Stimulated activated CD4-positive, alpha-beta T cell treated with anti-CD3 and anti-CD28 coated beads, TNF-alpha, amount 100 ng/mL, for 4 hours (primary cell): ENCODE data around the gene PRRC2B.
A peak's percentile ranks its signal among the peaks of the same experiment; 100 is the strongest.
"Not testable (repeated sequence)": the region's sequence is repeated elsewhere in the genome, so short reads cannot be mapped to it uniquely, and the experiment has no call there.

Experiments
- DNase-seq, 3 experiments: peaks; one replicate each; pipeline ENCODE4 v3.0.0-alpha.2; 2020; ENCODE audit warnings: low read depth in 3 of 3

PRRC2B gene

DNA sequence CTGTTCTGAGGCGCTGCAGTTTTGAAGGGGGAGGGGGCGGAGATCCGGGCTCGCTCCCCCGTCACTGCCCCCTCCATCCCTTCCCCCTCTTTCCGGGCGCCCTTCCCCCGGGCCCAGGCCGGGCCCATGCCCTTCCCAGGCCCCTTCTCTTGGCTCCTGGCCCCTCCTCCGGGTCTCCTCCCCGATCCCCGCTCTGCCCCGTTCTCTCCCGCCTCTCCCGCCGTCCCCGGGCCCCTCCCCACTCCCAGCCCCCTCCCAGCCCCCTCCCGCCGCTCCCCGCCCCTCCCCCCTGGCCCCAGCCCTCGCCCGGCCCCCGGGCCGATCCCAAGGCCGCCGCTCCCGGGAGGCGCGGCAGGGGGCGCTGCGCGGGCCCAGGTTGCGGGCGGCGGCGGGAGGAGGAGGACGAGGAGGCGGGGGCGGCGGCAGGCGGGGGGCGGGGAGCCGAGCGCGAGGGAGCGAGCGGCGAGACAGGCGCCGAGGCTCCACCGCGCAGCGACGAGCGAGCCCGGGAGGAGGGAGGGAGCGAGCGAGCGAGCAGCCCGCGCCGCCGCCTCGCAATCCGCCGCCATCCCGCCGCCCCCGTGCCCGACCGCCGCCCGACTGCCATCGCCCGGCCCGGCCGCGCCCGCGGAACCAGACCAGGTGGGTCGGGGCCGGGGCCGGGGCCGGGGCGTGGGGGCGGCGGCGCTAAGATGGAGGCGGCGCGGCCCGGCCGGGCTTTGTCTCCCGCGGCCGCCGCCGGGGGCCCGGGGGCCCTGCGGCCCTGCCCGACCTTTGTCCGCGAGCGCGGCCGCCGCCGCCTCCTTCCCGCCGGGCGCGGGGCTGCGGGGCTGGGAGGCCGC lies at the start of gene PRRC2B:
TSS of gene PRRC2B (plus strand) at position 465 of the 842 bp plus-strand sequence. CDS start 36,059 bp downstream, outside the sequence.
- DNase-seq = peak; percentile 78 to 81 (median 80)

GRCh38 chr9:131344931-131345535 lies 48.9 kb upstream of the PRRC2B start:
- not testable (repeated sequence) for DNase-seq

GRCh38 chr9:131346559-131346958 lies 47.3 kb upstream of the PRRC2B start:
- DNase-seq = no peak

DNA sequence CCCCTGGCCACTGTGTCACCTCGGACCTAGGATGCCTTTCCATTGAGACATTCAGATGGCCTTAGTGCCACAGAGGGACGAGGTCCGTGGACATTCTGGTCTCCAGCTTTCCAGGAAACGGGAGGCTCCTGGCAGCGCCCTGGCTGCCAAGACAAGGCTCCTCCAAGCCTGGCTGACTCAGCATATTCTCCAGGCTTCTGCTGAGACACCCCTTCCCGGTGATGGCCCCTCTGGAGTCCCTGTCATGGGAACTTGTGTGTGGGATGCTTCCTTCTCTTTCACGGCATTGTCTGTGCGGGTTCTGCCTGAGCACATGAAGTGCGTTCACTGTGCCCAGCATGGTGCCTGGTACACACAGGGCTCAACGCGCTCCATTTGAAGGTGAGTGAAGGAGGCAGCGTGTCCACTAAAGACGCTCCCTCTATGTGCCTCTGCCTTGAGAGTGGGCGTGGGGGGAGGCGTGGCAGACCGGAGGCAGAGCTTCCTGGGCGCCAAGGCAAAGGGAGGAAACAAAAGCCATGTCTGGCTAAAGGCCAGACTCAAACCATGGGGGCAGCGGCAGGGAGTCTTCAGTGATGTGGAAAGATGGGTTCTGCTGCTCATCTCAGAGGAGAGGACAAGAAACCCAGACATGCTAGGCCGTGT lies 46.4 kb upstream of the PRRC2B start:
- DNase-seq = no peak

DNA sequence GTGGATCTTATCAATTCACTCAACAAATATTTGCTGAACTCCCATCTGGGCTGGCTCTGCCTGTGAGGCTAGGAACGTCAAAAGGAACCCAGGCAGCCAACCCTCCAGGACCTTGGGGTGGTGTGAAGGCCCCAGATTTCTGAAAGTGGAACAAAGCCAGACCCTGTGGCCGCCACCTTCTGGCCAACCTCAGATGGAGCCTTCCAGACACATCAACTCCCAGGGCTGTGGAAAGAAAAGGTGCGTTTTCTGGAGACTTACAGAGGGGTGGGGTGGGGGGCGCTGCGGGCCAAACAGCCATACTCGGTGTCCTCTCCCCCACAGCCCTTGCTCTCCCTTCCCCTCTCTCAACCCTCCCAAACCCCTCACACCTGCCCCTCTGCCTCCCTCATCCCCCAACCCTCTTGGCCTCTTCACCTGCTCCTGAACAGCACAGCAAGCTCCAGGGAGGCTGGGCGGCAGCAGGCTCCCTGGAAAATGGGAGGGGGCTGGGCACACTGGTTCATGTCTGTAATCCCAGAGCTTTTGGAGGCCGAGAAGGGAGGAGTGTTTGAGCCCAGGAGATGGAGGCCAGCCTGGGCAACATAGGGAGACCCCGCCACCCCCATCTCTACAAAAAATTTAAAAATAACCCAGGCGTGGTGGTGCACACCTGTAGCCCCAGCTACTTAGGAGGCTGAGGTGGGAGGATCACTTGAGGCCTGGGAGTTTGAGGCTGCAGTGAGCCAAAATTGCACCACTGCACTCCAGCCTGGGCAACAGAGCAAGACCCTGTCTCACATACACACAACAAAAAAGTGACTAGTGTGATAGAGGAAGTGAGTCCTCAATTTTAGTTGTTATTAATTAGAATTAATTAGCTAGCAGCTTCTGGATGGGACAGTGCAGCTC lies 45.0 kb upstream of the PRRC2B start:
- no peak for DNase-seq

DNA sequence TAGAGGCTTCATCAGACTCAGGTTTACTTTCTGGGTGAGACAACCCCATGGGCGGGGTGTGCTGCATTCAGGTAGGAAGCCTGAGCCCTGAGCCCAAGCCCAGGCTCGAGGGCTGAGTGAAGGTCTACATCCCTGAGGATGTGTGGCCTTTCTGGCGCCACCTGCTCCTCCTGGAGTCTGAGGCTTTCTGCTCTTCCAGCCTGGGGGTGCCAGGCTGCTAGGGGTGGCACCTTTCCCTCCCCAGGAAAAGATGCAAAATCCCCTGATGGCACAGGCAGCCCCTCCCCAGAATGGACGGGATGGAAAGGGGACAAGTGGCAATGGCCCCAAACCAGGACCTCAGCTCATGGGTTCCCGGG lies 44.4 kb upstream of the PRRC2B start:
- no peak for DNase-seq

DNA sequence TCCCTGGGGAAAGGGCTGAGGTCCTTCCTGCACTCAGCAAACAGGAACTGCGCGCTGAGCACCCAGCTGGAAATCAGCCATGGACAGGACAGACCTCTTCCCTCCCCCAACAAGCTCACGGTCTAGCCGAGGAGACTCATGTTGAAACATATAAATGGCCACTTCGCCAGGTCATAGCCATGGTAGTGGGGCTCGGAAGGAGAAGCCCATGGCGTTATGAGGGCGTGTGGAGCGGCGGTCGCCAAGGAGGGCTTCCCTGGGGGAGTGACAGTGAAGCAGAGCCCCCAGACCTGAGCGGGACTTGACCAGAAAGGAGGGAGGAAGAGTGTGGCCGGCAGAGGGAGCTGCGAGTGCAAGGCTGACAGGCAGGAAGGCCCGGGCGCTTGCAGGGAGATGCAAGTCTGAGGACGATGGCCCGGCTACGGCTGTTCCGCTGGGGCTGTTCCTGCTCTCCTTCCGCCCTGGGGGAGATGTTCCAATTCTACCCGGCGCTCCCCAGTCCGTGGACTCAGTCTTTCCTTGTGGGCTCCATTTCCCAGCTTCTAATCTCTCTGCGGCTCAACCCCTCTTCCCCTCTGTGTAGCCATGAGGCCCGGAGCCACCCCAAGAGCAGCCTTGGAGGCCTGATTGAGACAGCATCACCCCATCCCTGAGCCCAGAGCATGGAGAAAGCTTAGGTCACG lies 43.9 kb upstream of the PRRC2B start:
- DNase-seq = peak; percentile 74 to 77 (median 74)

GRCh38 chr9:131356479-131356878 lies 37.4 kb upstream of the PRRC2B start:
- DNase-seq = not testable (repeated sequence)

GRCh38 chr9:131358556-131358955 lies 35.3 kb upstream of the PRRC2B start:
- DNase-seq = no peak

DNA sequence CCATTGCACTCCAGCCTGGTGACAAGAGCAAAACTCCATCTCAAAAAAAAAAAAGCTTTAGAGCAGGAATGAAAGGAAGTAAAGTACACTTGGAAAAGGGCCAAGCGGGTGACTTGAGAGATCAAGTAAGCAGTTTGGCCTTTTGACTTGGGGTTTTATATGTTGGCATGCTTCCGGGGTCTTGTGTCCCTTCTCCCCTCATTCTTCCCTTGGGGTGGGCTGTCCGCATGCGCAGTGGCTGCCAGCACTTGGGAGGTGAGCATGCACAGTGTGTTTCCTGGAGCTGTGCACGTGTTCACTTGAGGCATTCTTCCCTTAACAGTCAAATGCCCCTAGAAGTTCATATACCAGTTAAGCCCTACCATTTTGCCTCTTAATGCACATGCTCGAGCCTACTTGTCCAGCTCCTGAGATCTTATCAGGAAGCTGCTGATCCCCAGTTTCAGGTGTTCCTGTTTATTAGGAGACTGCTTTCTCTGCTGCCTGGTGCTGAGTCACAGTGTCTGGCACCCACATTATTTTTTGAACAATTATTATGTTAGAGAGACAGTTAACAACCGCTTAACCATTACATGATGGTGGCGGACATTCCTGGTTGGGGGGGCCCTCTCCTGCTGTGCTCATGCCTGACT lies 32.6 kb upstream of the PRRC2B start:
- no peak for DNase-seq

GRCh38 chr9:131365546-131365945 lies 28.3 kb upstream of the PRRC2B start:
- no peak for DNase-seq

- DNase-seq = no peak
Measured at GRCh38 chr9:131366761-131367401, 27.0 kb upstream of the PRRC2B start.

- DNase-seq = no peak
Measured at GRCh38 chr9:131367450-131367849, 26.4 kb upstream of the PRRC2B start.

GRCh38 chr9:131370638-131371037 lies 23.2 kb upstream of the PRRC2B start:
- no peak for DNase-seq

DNA sequence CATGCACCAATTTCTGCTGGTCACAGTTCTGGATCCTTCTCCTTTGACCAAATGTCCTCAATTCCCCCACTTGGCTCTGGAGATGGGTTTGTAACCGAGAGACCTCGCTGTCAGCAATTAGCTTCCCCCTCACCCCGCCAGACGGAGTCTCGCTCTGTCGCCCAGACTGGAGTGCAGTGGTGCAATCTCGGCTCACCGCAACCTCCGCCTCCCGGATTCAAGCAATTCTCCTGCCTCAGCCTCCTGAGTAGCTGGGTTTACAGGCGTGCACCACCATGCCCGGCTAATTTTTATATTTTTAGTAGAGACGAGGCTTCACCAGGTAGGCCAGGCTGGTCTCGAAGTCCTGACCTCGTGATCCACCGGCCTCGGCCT lies 21.3 kb upstream of the PRRC2B start:
- DNase-seq = not testable (repeated sequence)

DNA sequence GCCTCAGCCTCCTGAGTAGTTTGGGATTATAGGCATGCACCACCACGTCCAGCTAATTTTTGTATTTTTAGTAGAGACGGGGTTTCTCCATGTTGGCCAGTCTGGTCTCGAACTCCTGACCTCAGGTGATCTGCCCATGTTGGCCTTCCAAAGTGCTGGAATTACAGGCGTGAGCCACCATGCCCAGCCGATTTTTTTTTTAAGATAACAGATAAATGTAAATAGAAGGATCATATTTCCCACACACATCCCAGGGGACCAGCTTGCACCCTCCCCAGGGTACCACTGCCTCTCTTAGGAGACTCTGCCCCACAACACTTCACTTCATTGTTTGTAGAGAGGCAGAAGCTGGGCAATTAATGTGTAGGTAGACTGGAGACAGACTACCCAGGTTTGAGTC lies 19.2 kb upstream of the PRRC2B start:
- DNase-seq = not testable (repeated sequence)

DNA sequence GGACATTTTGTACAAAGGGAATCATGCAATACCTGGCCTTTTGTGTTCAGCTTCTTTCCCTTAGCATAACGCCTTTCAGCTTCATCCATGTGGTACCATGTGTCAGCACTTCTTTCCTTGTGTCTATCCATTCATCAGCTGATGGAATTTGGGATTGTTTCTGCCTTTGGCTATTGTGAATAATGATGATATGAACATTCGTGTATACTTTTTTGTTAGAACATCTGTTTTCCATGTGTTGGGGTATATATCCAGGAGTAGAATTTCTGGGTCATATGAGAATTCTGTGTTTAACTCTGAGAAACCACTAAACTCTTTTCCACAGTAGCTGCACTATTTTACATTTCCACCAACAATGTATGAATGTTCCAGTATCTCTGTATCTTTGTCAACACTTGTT lies 14.8 kb upstream of the PRRC2B start:
- no peak for DNase-seq

DNA sequence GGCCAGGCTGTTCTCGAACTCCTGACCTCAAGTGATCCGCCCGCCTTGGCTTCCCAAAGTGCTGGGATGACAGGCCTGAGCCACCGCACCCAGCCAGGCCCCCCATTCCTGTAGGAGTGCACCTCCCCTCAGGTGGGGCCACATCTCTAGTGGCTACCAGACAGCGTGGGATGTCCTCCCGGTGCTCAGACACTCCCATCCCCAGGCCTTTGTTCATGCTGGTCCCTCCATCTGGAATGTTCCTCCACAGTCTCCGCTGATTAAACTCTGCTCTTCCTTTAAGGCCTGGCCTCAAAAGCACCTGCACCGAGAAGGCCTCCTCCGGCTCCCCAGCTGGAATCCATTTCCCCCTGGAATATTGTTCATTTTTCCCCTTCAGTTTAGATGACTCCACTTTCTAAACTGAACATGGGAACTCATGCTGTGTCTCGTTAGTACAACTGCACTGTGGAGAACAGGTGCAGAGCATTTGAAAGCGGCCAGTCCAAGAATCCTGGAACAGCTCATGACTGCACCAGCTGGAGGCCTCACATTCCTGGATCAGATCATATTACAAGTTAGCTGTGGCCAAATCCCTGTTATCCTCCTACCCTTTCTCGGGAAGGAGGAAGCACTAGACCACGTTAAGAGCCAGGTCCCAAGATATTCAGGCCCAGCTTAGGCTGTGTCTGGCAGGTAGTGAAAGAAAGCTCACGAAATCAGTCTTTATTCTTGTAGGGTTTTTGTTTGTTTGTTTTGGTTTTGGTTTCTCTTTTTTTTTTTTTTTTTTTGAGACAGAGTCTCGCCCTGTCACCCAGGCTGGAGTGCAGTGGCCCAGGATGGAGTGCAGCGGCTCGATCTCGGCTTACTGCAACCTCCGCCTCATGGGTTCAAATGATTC lies 10.8 kb upstream of the PRRC2B start:
- no peak for DNase-seq

- DNase-seq = no peak
Measured at GRCh38 chr9:131385296-131385695, 8.6 kb upstream of the PRRC2B start.
